CMK (cell line): ENCODE results near the gene MAVS.
A peak's percentile ranks its signal among the peaks of the same experiment; 100 is the strongest.
"Not testable (repeated sequence)": the region's sequence is repeated elsewhere in the genome, so short reads cannot be mapped to it uniquely, and the experiment has no call there.

Experiments used
- DNase-seq: peaks from one replicate; pipeline ENCODE4 v3.0.0-alpha.2; 2010; ENCODE audit warnings: low read depth

The MAVS gene

DNA sequence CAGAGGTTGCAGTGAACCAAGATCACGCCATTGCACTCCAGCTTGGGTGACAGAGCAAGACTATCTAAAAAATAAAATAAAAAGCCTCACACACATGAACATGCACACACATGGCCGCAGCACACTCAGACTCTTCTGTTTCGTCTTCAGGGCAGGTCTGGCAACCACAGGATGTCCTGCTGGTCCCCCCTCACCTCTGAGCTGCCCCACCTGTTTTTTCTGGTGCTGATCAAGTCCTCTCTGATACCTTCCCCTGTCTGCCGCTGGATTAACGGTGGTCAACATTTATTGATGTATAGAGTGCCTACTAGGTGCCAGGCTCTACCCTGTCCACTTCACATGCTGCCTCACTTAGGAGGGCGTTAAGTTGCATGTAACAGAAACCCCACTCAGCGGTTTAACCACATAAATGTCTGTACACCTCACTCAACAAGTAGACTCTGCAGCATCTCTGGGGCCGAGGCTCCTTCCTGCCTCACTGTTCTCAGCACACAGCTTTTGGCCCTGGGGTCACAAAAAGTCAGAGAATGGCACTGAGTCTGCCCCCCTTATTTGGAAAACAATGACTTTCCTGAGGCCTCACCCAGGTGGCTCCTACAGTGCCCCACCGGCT, 30.8 kb upstream of the MAVS start:
- no peak for DNase-seq

DNA sequence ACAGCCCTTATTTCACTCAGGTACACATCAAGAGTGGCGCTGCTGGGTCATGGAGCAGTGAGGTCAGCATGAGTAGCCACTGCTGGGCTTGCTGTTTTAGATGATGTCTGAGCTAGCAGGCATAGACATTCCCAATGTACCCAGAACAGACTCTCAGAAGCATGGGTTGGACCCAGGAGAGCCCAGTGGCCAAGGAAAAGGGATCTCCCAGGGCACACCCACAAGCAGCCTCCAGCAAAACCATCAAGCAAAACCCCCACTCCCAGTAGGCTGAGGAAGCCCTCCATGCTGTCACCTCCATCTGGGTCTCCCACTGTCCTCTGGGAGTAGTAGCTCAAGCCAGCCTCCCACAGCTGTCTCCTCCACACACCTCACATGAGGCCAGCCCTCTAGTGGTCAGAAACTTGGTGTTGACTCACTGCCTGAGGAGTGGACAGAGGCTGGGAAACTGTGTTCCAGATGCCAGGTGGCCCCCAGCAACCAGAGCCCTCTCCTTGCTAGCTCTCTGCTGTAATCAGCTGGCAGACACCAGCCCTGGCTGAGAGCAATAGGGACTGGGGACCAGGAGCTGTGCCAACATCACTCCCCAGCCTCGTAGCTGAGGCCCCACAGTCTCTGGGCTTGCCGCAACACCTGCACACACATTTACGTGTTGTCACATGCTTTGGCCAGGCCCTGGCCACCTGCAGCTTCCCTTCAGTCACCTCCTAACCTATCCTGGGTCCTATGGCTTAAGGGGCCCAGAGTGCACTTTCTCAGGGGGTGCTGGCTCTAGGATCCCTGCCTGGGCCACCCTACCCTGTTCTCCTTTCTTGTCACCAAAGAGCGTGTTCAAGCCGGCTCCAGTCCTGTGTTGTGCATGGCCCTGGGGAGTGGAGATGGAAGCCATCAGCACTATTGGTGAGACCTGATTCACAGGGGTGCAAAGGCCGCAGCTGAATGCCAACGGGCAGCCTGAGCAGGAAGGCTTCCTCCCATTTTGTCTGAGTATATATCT, 28.2 kb upstream of the MAVS start:
- peak; percentile 65 for DNase-seq

GRCh38 chr20:3819411-3820047, 27.1 kb upstream of the MAVS start:
- DNase-seq: no peak

DNA sequence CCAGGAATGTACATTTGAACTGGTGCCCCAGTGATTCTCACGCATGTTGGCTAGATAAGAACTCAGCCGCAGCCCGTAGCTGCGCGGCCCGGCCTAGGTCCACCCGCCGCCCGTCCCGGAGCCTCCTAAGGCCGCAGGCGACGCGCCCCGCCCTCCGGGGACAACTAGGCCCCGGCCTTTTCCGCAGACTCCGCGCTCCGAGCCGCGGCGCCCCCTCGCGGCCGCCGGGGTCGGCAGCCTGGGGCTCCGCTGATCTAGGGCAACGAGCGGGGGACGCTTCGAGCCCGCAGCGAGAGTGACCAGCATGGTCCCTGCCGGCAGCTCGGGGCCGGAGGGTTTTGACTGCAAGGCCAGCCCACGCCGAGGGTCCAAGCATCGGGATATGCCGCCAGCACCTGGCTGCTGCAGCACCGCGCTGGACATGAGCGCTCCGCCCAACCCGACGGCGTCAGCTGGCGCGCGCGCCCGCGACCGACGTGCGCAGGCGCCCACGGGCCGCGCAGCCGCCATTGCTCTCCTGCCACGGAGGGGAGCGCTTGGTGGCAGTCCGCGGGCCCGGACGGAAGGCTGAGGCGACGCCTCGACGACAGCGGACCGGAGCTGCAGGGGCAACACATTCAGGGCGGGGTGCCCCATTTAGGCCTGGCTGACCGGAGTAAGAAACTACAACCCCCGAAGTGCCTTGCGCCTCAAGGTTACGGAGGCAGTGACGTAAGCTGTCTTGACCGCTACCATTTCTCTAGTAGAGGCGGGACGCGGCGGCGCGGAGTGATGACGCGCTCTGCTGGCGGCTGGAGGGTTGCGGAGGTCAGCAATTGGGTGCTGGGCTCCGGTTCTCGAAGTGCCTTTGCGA, 26.4 kb upstream of the MAVS start, which contains the start of gene AP5S1:
Gene AP5S1, plus strand, starts transcription at position 500 of the 853 bp plus-strand sequence. CDS start 1,571 bp downstream, outside the sequence.
- DNase-seq: peak; percentile 97

DNA sequence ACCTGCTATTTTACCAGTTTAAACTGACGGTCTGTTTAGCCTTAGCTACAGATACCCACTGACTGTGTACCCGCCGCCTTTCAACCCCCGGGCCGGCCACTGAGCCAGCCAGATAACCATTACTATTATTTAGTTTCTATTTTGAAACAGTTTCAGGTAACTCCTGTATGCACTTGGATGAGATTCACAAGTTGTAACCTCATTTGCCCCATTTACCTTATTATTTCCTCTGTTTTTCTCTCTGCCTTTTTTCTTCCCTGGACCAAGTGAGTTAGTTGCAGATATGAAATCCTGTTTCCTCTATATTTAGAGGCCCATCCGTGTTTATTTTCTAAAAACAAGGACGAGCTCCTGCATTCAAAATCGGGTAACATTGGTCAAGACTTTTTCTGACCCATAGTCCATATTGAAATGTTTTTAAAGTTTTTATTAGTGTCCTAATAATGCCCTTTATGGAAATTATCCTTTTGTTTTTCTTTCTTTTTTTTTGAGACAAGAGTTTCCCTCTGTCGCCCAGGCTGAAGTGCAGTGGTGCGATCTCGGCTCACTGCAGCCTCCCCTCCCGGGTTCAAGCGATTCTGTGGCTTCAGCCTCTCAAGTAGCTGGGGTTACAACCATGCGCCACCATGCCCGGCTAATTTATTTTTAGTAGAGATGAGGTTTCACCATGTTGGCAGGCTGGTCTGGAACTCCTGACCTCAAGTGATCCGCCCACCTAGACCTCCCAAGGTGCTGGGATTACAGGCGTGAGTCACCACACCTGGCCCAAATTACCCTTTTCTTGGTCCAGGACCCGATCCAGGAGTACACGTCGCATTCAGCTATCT, 25.5 kb upstream of the MAVS start:
- no peak for DNase-seq

- no peak for DNase-seq
Observed at GRCh38 chr20:3821996-3822395, 24.6 kb upstream of the MAVS start.

- DNase-seq: no peak
Observed at GRCh38 chr20:3823881-3824280, 22.8 kb upstream of the MAVS start.

- no peak for DNase-seq
Observed at GRCh38 chr20:3825526-3825925, 21.1 kb upstream of the MAVS start.

- DNase-seq: no peak
Observed at GRCh38 chr20:3826420-3826819, 20.2 kb upstream of the MAVS start.

DNA sequence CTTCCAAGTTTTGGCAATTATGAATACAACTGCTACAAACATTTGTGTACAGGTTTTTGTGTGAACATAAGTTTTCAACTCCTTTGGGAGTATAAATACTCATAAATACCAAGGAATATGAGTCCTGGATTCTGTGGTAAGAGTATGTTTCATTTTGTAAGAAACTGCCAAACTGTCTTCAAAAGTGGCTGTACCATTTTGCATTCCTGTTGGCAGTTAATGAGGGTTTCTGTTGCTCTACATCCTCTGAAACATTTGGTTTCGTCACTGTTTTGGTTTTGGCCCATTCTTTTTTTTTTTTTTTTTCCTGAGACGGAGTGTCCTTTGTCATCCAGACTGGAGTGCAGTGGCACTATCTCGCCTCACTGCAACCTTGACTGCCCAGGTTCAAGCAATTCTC, 17.8 kb upstream of the MAVS start:
- no peak for DNase-seq

DNA sequence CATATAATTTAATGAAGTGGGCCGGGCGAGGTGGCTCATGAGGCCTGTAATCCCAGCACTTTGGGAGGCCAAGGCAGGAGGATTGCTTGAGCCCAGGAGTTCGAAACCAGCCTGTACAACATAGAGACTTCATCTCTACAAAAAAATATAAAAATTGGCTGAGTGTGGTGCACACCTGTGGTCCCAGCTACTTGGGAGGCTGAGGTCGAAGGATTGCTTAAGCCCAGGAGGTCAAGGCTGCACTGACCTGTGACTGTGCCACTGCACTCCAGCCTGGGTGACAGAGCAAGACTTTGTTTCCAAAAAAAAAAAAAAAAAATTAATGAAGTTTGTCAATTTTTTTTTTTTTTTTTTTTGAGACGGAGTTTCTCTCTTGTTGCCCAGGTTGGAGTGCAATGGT, 16.7 kb upstream of the MAVS start:
- DNase-seq: not testable (repeated sequence)

DNA sequence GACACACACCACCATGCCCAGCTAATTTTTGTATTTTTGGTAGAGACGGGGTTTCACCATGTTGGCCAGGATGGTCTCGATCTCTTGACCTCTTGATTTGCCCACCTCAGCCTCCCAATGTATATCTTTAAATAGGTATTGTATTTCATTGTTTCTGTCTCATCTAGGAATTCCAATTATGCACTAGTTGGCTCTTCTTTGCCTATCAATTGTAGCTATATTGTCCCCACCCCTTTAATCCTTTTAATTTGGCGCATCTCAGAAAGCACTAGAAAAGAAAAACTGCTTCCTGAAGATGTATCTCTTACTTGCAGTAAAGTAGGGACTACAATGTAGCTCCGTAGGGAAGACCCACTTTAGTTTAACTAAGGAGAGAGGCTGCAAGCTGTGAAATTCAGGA, 10.5 kb upstream of the MAVS start:
- no peak for DNase-seq

DNA sequence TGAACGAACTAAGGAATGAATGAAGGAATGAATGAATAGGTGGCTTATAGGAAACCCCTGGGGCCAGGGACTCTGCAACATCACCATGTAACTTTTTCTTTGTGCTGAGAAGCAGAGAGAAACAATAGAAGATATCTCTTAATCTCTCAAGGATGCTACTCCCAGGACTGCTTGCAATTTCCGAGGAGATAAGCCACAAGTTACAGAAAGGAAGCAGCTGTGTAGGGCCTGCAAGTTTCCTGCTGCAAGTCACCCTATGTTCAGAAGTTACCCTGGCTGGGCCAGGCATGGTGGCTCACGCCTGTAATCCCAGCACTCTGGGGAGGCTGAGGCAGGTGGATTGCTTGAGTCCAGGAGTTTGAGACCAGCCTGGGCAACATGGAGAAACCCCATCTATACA, 7.3 kb upstream of the MAVS start:
- DNase-seq: peak; percentile 77

DNA sequence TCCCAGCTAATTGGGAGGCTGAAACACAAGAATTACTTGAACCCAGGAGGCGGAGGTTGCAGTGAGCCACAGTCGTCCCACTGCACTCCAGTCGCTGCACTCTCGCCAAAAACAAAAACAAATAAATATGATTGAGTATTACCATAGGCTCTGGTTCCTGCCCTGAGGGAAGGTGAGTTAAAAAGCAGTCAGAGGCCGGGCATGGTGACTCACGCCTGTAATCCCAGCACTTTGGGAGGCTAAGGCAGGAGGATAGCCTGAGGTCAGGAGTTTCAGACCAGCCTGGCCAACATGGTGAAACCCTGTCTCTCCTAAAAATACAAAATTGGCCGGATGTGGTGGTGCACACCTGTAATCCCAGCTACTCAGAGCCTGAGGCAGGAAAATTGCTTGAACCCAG, 6.4 kb upstream of the MAVS start:
- not testable (repeated sequence) for DNase-seq

DNA sequence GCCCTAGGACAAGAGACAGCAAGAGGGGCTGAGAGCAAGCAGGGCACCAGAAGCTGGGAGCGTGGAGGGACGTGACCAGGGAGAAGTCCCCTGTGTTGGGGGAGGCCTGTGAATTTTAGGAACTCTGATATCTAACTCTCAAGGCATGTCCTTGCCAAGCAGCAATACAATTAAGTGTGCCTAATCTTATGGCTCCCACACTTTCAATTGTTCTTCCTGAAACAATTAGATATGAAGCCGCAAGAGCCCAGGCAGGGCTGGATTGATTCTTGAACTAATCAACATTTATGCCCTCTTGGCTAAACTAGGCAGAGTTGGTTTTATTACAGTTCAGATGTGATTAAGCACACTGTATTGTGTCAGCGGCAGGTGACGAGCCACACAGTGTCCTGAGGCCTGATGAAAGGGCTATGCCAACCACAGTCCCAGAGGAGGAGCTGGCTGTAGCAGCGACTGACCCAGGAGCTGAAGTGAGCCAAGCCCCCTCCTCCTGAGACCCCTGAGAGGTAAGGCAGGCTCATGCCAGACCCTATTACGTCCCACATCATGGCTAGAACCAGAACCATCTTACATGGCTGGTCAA, 4.2 kb upstream of the MAVS start:
- DNase-seq: no peak

- no peak for DNase-seq
Observed at GRCh38 chr20:3843490-3843889, 3.1 kb upstream of the MAVS start.

DNA sequence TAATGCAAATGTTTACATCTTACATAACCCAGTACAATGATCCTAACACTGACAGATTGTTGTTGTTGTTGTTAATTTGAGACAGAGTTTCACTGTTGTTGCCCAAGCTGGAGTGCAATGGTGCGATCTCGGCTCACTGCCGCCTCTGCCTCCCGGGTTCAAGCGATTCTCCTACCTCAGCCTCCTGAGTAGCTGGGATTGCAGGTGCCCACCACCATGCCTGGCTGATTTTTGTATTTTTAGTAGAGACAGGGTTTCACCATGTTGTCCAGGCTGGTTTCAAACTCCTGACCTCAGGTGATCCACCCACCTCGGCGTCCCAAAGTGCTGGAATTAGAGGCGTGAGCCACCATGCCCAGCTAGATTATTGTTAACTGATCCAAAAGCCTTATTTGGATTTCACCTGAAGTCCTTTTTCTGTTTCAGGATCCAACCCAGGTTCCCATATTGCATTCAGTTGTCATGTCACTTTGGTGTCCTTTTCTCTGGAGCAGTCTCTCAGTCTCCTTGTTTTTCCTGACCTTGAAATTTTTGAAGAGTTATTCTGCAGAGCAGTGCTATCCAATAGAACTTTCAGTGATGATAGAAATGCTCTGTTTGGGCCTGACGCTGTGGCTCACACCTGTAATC, 2.5 kb upstream of the MAVS start:
- not testable (repeated sequence) for DNase-seq

DNA sequence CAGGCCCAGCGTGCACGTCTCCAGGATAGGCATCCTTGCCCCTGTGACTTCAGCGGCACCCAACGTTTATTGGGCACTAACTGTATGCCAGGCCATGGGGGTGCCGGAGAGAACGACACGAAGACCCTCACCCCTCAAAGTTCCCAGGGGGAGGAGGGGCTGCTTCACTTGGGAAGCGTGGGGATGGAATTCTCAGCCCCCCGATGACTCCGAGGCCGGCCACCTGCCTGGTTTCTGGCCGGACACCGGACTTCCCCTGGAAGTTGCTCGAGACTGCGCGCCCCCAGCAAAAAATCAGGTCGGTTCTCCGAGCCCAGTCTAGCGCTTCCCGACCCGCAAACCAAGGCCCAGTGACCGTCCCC, 275 bp upstream of the MAVS start:
- no peak for DNase-seq

DNA sequence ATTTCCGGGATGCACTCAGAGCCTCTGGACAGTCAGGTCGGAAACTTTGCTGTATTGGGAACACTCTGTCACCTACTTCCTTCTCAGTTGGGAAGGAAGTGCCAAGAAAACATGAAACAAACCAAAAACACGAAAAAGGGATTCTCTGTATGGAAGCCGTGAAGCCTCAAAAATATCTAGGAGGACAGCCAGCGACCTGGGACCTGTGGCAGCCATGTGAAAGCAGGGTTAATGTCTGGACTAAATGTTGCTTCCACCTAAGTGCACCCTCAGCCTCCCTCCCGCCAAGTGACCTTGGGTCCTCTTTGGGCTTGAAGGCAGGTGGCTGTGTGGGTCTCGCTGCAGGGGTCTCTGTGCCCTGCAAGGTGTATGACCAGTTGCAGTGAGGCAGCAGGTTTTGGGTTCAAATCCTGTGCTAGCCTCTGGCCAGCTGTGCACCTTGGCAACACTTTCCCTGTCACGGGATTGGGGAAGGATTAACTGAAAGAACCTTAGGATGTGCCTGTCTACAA, 851 bp downstream of the MAVS start:
- no peak for DNase-seq

- no peak for DNase-seq
Observed at GRCh38 chr20:3848565-3848964, 1.9 kb downstream of the MAVS start.
